NCI-H2227 (cell line): ENCODE measurements around the gene TPM2.
A peak's percentile ranks its signal among the peaks of the same experiment; 100 is the strongest.

Experiments
- DNase-seq: peaks from one replicate; lab custom pipeline; 2025; ENCODE audit not compliant: unreplicated experiment; lab: John Stamatoyannopoulos, UW

Gene TPM2

GRCh38 chr9:35689542-35690293 is at the start of gene TPM2:
TSS of gene TPM2 (minus strand) at chr9:35689925. CDS start at chr9:35689817, 108 bp downstream.
- no peak for DNase-seq

GRCh38 chr9:35738924-35739323 is 49.2 kb upstream of the TPM2 start:
- no peak for DNase-seq

- no peak for DNase-seq
Measured at GRCh38 chr9:35738186-35738585, 48.5 kb upstream of the TPM2 start.

- no peak for DNase-seq
Measured at GRCh38 chr9:35737143-35737542, 47.4 kb upstream of the TPM2 start.

GRCh38 chr9:35736201-35736633 is 46.5 kb upstream of the TPM2 start:
- DNase-seq = peak; percentile 61

GRCh38 chr9:35734096-35734495 is 44.4 kb upstream of the TPM2 start:
- DNase-seq = no peak

- peak; percentile 44 for DNase-seq
Measured at GRCh38 chr9:35732800-35733541, 43.2 kb upstream of the TPM2 start.

- DNase-seq = peak; percentile 99
Measured at GRCh38 chr9:35732185-35732799, 42.6 kb upstream of the TPM2 start, which contains the start of the genes CREB3 and TLN1. TSS of gene CREB3 (plus strand) at chr9:35732666. CDS start at chr9:35732773, 107 bp downstream. TSS of gene TLN1 (minus strand) at chr9:35732195. CDS start at chr9:35725694, 6,501 bp downstream.

GRCh38 chr9:35731415-35732184 is 41.9 kb upstream of the TPM2 start:
- DNase-seq = peak; percentile 39

- no peak for DNase-seq
Measured at GRCh38 chr9:35730486-35730854, 40.7 kb upstream of the TPM2 start.

GRCh38 chr9:35729700-35730485 is 40.2 kb upstream of the TPM2 start:
- peak; percentile 20 for DNase-seq

- no peak for DNase-seq
Measured at GRCh38 chr9:35729101-35729500, 39.4 kb upstream of the TPM2 start.

- no peak for DNase-seq
Measured at GRCh38 chr9:35728041-35728971, 38.6 kb upstream of the TPM2 start.

GRCh38 chr9:35727676-35728040 is 37.9 kb upstream of the TPM2 start:
- no peak for DNase-seq

GRCh38 chr9:35726931-35727330 is 37.2 kb upstream of the TPM2 start:
- DNase-seq = no peak

- no peak for DNase-seq
Measured at GRCh38 chr9:35725362-35725761, 35.6 kb upstream of the TPM2 start.

- no peak for DNase-seq
Measured at GRCh38 chr9:35723908-35724307, 34.2 kb upstream of the TPM2 start.

- DNase-seq = no peak
Measured at GRCh38 chr9:35723426-35723825, 33.7 kb upstream of the TPM2 start.

- DNase-seq = no peak
Measured at GRCh38 chr9:35719546-35719945, 29.8 kb upstream of the TPM2 start.
